GM19438 (cell line): ENCODE data around the gene MPV17.
"Not testable (repeated sequence)": the region's sequence is repeated elsewhere in the genome, so short reads cannot be mapped to it uniquely, and the experiment has no call there.

Experiments
- ATAC-seq: cut with Tn5 transposase; IDR thresholded peaks from one replicate; pipeline ENCODE4 v1.9.1; 2021; ENCODE audit warnings: low read depth; ENCODE audit not compliant: unreplicated experiment

MPV17 gene

GRCh38 chr2:27300606-27301005 is 22.3 kb downstream of the MPV17 start:
- not testable (repeated sequence) for ATAC-seq

GRCh38 chr2:27298391-27299080 is 24.4 kb downstream of the MPV17 start:
- ATAC-seq = no peak

DNA sequence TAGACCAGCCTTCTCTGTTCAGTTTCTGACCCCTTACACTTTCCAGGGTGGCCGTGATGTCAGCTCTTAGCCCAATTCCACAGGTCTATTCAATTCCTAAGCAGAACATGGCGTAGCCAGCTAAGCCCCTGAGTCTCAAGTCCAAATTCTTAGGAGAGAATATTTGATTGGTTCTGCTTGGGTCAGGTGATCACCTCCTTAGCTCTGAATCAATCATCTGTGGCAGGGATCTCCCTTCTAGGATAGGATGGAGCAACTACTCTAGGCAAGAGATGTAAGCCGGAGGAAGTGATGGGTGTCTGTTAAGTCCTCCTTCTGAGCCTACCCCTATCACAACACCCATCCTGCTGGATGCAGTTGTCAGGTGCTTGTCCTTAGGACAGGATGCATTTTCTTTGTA is 25.7 kb downstream of the MPV17 start:
- ATAC-seq = no peak

- no peak for ATAC-seq
Measured at GRCh38 chr2:27296481-27296880, 26.4 kb downstream of the MPV17 start.

DNA sequence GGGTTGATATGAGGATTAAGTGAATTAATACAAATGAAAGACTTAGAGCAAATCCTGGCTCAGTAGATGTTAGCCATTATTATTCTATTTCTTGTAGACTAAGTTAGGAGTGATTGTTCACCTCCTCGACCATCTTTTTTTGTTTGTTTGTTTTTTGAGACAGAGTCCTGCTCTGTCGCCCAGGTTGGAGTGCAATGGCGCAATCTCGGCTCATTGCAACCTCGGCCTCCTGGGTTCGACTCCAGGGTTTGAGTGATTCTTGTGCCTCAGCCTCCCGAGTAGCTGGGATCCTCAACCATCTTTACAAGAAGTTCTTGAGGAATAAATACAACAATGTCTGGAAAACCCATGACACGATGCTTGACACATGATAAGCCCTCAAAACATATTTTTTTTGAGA is 28.0 kb downstream of the MPV17 start:
- no peak for ATAC-seq

DNA sequence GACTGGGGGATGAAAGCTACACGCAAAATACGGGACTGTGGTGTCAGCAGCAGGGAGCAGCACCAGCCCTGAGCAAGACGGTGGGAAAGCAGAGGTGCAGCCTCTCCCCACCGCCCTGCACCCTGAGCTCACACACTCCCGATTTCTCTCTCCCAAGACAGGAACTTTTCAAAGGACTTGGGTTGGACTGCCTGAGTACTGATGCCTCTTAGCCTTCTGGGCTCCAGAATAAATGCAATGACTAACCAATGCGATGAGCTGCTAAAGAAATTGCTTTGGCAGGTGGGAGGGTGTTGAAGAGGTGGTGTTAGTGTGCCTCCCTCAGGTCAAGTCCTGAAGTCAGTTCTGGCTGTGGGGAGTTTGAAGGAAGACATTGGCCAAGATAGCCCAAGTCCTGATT is 31.0 kb downstream of the MPV17 start:
- no peak for ATAC-seq

- no peak for ATAC-seq
Measured at GRCh38 chr2:27290549-27290948, 32.3 kb downstream of the MPV17 start.

DNA sequence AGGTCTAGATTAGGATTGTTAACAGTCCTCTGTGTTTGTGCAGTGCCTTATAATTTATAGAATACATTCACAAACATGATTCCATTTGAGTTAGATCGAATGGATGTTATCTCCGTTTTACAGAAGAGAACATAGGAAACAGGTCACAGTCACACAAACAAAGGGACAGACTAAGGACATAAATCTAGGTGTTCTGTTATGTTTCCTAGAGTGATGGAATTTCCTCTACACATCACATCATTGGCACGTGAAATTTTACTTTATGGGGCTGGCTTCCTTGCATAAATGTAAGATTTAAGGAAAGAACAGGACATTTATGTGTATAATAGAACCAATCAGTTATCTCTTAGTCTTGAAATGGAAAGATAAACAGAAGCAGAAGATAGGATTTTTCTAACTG is 34.3 kb downstream of the MPV17 start:
- no peak for ATAC-seq

- no peak for ATAC-seq
Measured at GRCh38 chr2:27285481-27285880, 37.4 kb downstream of the MPV17 start.

DNA sequence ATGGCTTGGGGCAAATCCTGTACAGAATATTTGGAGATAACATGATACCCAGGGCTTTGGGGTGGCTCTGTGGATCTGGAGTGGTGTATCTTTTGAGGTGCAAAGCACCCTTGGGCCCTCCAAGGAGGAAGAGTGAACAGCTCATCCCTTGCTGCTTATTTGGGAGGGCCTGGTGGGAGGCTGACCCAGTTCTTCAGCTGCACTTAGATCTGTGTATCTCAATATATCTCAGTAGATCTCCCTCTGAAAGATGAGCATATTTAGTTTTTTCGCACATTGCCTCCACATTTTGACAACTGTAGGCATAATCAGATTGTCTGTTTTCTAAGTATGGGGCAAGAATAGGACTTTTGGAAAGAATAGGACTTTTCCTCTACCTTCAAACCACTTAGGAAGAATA is 37.9 kb downstream of the MPV17 start:
- ATAC-seq = no peak

DNA sequence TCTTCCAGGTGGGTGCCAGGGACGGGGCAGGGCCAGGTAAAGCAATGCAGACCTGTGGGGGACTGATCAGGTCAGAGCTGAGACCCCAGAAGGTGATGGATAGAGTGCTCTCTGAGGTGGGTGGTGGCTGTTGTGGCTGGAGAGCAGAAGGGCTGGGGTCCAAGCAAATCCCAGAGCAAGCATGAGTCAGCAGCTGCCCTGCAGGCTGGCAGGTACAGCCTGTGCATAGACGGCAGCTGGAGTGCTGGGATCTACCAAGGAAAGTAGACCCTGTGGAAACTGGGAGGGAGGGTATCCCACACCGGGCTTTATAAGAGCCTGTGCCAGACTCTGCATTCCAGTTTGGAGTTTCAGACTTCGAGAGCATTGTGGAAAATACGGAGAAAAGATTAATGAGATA is 40.0 kb downstream of the MPV17 start:
- ATAC-seq = no peak

DNA sequence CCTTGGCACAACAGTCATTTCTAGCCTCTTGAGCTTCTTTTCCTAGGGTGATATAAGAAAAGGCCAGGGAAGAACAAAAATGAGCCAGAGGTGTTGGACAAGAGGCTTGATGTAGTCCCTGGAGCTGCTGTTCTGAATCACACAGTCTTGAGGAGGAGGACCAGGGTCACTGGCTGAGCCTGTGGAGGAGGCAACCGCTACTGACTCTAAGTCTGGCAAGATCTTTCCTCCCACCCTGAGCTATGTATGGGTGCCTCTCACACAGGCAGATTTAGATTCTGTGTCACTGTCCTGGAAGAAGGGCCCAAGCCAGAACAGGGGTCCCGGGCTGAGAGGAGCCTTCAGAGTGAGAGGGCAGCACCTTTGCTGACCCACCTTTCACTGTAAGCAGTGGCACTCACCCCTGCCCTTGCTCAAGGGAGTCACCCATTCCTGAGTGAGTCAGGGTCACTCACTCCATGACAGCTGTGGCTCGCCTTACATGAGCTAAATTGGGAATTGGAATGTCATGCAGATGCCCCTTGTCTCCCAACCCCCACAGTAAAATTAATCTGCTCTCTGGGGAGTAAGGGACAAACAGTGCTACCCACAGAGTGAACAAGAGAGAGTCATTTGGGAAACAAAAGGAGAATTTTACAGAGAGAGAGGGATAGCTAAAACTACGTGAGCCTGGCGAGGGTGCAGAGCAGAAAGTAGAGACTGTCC is 40.9 kb downstream of the MPV17 start, which contains the start of gene TRIM54:
Gene TRIM54, plus strand, starts transcription at position 575 of the 705 bp plus-strand sequence. CDS start 303 bp downstream, outside the sequence.
- ATAC-seq = no peak

DNA sequence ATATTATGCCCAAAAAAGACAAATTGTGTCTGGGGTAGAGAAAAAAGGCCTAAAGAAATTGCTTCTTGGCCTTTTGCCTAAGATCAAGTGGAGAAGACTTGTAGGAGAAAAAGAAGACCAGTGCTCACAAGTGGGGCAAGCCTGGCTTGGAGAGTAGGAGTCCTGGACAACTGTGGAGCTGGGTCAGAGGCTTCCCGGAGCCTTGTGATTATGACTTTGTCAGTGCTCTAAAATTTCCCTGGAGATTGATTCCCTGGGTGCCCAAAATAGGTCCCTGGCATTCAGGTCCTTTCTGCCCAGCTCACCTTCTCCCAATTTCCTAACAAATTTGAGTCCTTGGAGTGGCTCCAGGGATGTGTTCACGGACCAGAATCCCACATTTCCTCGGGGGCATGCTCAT is 41.5 kb downstream of the MPV17 start:
- ATAC-seq = no peak

DNA sequence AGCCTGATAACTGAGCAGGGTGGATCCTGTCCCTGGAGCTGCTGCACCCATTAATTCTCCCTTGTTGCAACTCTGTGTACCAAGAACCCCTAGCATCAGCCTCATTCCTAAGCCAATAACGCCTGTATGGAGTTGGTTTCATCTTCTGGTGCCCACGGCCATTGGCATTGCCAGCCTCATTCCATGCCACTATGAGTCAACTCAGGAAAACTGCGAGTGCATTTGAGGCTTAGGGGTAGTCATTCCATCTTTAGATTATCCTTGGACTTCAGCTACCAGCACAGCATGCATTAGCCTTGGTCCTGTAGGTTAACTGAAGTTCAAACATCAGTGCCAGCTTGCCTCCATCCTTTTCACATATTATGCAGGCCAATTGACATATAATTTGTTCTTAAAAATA is 42.1 kb downstream of the MPV17 start:
- no peak for ATAC-seq

GRCh38 chr2:27278010-27278409 is 44.9 kb downstream of the MPV17 start:
- ATAC-seq = no peak

DNA sequence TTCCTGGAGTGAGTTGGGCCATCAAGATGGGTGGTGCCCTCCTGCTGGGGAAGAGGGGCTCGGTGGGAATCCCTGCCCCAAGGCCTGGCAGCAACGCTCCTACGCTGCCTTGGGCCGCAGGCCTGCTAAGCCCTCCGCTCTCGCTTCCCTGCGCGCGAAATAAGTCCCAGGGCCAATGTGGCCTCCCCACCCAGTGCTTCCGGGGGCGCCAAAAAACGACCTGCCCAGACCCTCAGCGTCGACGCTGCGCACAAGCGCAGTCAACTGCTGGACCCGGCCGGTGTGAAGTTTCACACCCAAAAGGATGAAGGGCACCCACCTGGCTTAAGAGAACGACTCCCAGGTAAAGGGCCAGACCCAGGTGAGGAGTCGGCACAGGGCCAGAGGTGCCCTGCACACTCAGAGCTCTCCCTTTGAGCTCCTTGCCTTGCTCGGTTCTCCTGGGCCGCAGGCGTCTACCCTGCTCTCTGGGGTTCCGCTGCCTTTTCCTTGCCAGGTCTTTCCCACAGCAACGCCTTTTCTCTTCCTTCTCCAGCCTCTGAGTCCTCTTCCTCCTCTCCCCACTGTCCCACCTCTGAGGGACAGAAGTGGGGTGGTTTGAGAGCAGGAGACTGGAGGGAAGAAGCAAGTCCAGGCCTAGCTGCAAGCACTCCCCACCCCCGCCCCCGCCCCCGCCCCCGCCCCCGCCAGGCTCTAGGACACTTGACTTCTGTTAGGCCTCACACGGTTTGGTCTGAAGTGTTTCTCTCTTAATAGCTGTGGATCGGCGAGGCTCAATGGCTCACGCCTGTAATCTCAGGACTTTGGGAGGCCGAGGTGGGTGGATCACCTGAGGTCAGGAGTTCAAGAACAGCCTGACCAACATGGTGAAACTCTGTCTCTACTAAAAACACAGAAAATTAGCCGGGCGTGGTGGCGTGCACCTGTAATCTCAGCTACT is 47.4 kb downstream of the MPV17 start, which contains the start of gene DNAJC5G:
Gene DNAJC5G, plus strand, starts transcription at position 223 of the 940 bp plus-strand sequence. CDS start 1,296 bp downstream, outside the sequence.
- no peak for ATAC-seq

DNA sequence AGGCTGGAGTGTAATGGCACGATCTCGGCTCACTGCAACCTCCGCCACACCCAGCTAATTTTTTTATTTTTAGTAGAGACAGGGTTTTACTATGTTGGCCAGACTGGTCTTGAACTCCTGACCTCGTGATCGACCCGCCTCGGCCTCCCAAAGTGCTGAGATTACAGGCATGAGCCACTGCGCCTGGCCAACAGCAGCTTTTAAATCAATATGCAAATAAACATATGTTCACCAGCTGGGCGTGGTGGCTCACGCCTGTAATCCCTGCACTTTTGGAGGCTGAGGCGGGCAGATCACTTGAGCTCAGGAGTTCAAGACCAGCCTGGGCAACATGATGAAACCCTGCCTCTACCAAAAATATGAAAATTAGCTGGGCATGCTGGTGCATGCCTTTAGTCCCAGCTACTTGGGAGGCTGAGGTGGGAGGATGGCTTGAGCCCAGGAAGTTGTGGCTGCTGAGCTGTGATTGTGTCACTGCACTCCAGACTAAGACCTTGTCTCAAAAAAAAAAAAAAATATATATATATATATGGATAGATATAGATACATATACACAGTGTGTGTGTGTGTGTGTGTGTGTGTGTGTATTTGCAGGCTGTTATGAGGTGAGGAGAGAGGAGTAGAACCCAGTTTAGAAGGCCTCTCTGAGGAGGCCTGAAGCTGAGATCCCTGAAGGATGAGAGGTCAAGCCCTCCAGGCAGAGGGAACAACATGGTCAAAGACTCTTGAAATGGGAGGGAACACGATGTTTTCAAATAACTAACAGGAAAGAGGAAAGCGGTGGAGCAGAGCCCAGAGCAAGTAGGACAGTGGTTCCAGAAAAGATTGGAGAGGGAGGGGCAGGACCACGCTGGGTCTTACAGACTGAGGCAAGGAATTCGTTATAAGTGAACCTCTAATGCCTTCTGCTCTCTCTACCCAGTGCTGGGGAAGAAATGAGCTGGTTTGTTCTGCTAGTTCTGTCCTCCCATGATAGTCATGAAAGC is 50.1 kb downstream of the MPV17 start:
- ATAC-seq = not testable (repeated sequence)

DNA sequence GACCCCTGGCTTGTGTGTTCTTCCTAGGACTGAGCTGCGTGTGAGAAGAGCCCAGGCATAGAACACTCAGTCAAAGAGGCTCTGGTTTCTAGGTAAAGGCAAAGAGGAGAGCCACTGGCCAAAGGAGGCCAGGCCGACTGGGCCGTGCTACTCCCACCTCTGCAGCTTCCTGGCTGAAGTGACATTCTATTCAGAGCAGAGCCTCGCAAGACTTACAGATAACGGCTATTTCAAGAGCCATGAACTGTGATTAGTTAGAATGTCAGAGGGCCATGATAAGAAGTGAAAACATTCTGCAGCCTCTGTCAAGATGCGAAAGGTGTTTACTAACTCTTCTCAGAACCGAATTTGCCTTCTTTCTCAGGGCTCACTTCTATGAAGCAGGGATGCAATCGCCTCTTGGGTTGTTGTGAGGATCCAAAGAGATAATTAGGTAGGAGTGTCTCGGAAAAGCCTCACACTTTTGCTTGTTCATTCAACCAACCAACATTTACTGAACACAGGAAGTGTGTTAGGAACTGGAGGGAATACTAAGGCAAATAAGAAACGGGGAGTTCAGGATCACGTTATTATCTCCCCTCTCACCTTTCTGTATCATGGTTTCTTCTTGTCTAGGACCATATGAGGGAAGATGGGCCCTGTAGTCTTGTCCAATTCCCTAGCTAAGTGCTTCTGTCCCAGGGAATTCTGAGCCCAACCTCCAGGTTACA is 51.1 kb downstream of the MPV17 start:
- ATAC-seq = no peak

GRCh38 chr2:27270670-27271069 is 52.2 kb downstream of the MPV17 start:
- no peak for ATAC-seq
